Activated CD4-positive, alpha-beta T cell treated with anti-CD3 and anti-CD28 coated beads, Interleukin-10, Interleukin-2, amounts not matched to agents 100 ng/mL and 50 ng/mL, durations not matched to agents 16 hours and 8 hours (primary cell): ENCODE data around the gene RASA3.
"Not testable (repeated sequence)": the region's sequence is repeated elsewhere in the genome, so short reads cannot be mapped to it uniquely, and the experiment has no call there.

Experiments used
- DNase-seq: peaks from one replicate; pipeline ENCODE4 v3.0.0-alpha.2; 2020

The RASA3 gene

GRCh38 chr13:114030666-114031610, 101.5 kb downstream of the RASA3 start:
- DNase-seq, result no peak

- DNase-seq, result no peak
Observed at GRCh38 chr13:114029866-114030625, 102.4 kb downstream of the RASA3 start.

- DNase-seq, result no peak
Observed at GRCh38 chr13:114027826-114028225, 104.6 kb downstream of the RASA3 start.

- no peak for DNase-seq
Observed at GRCh38 chr13:114027046-114027715, 105.2 kb downstream of the RASA3 start.

GRCh38 chr13:114026481-114026880, 105.9 kb downstream of the RASA3 start:
- DNase-seq, result no peak

- no peak for DNase-seq
Observed at GRCh38 chr13:114025714-114026431, 106.5 kb downstream of the RASA3 start.

GRCh38 chr13:114025405-114025713, 107.1 kb downstream of the RASA3 start:
- DNase-seq, result no peak

- no peak for DNase-seq
Observed at GRCh38 chr13:114024603-114025404, 107.6 kb downstream of the RASA3 start.

- DNase-seq, result no peak
Observed at GRCh38 chr13:114023716-114024602, 108.5 kb downstream of the RASA3 start.

GRCh38 chr13:114022876-114023275, 109.5 kb downstream of the RASA3 start:
- DNase-seq, result no peak

- DNase-seq, result no peak
Observed at GRCh38 chr13:114022309-114022669, 110.1 kb downstream of the RASA3 start.

GRCh38 chr13:114021464-114022308, 110.7 kb downstream of the RASA3 start:
- no peak for DNase-seq

GRCh38 chr13:114020750-114021463, 111.5 kb downstream of the RASA3 start:
- no peak for DNase-seq

GRCh38 chr13:114020134-114020533, 112.3 kb downstream of the RASA3 start:
- DNase-seq, result not testable (repeated sequence)

GRCh38 chr13:114019367-114019766, 113.1 kb downstream of the RASA3 start:
- peak; percentile 19 for DNase-seq

GRCh38 chr13:114018461-114019055, 113.9 kb downstream of the RASA3 start:
- no peak for DNase-seq

GRCh38 chr13:114017966-114018365, 114.5 kb downstream of the RASA3 start:
- no peak for DNase-seq

- DNase-seq, result no peak
Observed at GRCh38 chr13:114017028-114017630, 115.3 kb downstream of the RASA3 start.
